GM12872 (cell line): ENCODE results near the gene VWA3B.

Source experiments
- CTCF ChIP-seq: IDR thresholded peaks from 3 replicates; pipeline ENCODE4 v1.5.1; 2011; ENCODE audit warnings: low read depth, mild to moderate bottlenecking, low read length, moderate library complexity; ENCODE audit not compliant: insufficient read depth

Gene VWA3B

GRCh38 chr2:98102878-98103277 is 15.9 kb downstream of the VWA3B start:
- no peak for TF ChIP-seq CTCF

GRCh38 chr2:98108110-98108509 is 21.1 kb downstream of the VWA3B start:
- no peak for TF ChIP-seq CTCF

- no peak for TF ChIP-seq CTCF
Measured at GRCh38 chr2:98110741-98111140, 23.8 kb downstream of the VWA3B start.

- TF ChIP-seq CTCF: no peak
Measured at GRCh38 chr2:98114643-98115330, 27.8 kb downstream of the VWA3B start.

- TF ChIP-seq CTCF: no peak
Measured at GRCh38 chr2:98118161-98118560, 31.2 kb downstream of the VWA3B start.

GRCh38 chr2:98118852-98119251 is 31.9 kb downstream of the VWA3B start:
- TF ChIP-seq CTCF: no peak

GRCh38 chr2:98121149-98121548 is 34.2 kb downstream of the VWA3B start:
- no peak for TF ChIP-seq CTCF

GRCh38 chr2:98122524-98122923 is 35.6 kb downstream of the VWA3B start:
- TF ChIP-seq CTCF: no peak
